B cell (primary cell): Measurements from ENCODE around the gene DDX25. TPM values are rescaled to one million over a fixed set of nuclear protein-coding genes. Genes with fewer than 3 reads are reported as not detected.

Experiments
- ATAC-seq: fragments of 200-7000 bp; cut with Tn5 transposase; one replicate; pipeline ENCODE4 v1.10.0; 2021; ENCODE audit warnings: low read depth, mild to moderate bottlenecking, moderate number of reproducible peaks, moderate library complexity
- CTCF ChIA-PET: fragments of 350-600 bp; sonication (Branson Sonifier 250); formaldehyde crosslinking; loops from one replicate; lab custom pipeline; 2021; ENCODE audit warnings: antibody characterized with exemption, inconsistent platforms; lab: Charles Lee
- POLR2A ChIA-PET: fragments of 350-600 bp; sonication (Branson Sonifier 250); formaldehyde crosslinking; loops from one replicate; lab custom pipeline; 2021; ENCODE audit warnings: antibody characterized with exemption; lab: Charles Lee
- DNase-seq: peaks from one replicate; pipeline ENCODE4 v3.0.0; 2013
- H2AFZ ChIP-seq: 2 replicates; pipeline ENCODE4 v1.6.1; 2012; ENCODE audit warnings: mild to moderate bottlenecking, low read depth, low read length; ENCODE audit not compliant: insufficient read depth, poor library complexity, severe bottlenecking
- H3K27ac ChIP-seq, 2 donors: 1 replicate in 1 of 2; 2 replicates in 1 of 2; pipeline ENCODE4 v1.5.1; 2012 to 2013; ENCODE audit warnings: low read length in 2 of 2, mild to moderate bottlenecking in 2 of 2, moderate library complexity in 1 of 2
- H3K27me3 ChIP-seq, 4 experiments: fragments of 200-600 bp in 1 of 4; sonication (generic) in 1 of 4; replicated peaks in 1 of 4; 1 replicate in 2 of 4; 2 replicates in 2 of 4; pipeline versions ENCODE4 v1.6.1 to v1.7.0; 2013 to 2016; ENCODE audit warnings: low read length in 3 of 4, mild to moderate bottlenecking in 2 of 4, mixed read lengths in 1 of 4, moderate library complexity in 1 of 4; ENCODE audit not compliant: insufficient read depth in 4 of 4, control insufficient read depth in 3 of 4; ENCODE audit errors: control extremely low read depth in 1 of 4
- H3K36me3 ChIP-seq, 2 experiments: replicated peaks in 1 of 2; 1 replicate in 1 of 2; 2 replicates in 1 of 2; pipeline versions ENCODE4 v1.6.1 to v1.7.1; 2013; ENCODE audit warnings: low read length in 1 of 2; ENCODE audit not compliant: insufficient read depth in 2 of 2, control insufficient read depth in 1 of 2; ENCODE audit errors: control extremely low read depth in 1 of 2, extremely low read depth in 1 of 2
- H3K4me1 ChIP-seq, 2 donors: fragments of 200-600 bp in 1 of 2; sonication (generic) in 1 of 2; 1 replicate in 1 of 2; 2 replicates in 1 of 2; pipeline versions ENCODE4 v1.5.1 to v1.6.1; 2013 to 2017; ENCODE audit warnings: low read length in 2 of 2; ENCODE audit not compliant: control insufficient read depth in 2 of 2, insufficient read depth in 2 of 2
- H3K4me2 ChIP-seq: replicated peaks from 2 replicates; pipeline ENCODE3; 2012; ENCODE audit warnings: mild to moderate bottlenecking, low read depth, low read length; ENCODE audit not compliant: poor library complexity, severe bottlenecking
- H3K4me3 ChIP-seq, 5 experiments: fragments of 200-600 bp in 1 of 5; sonication (generic) in 1 of 5; 1 replicate in 3 of 5; 2 replicates in 2 of 5; pipeline versions ENCODE4 v1.5.1 to v1.7.0; 2011 to 2016; ENCODE audit warnings: low read length in 4 of 5, mild to moderate bottlenecking in 4 of 5, low read depth in 2 of 5, control low read depth in 1 of 5, moderate library complexity in 1 of 5; ENCODE audit not compliant: insufficient read depth in 1 of 5; ENCODE audit errors: control extremely low read depth in 1 of 5, extremely low read depth in 1 of 5
- H3K79me2 ChIP-seq: fragments of 200-600 bp; sonication (generic); one replicate; pipeline ENCODE4 v1.6.0; 2016; ENCODE audit warnings: low read length; ENCODE audit not compliant: control insufficient read depth, insufficient read depth
- H3K9ac ChIP-seq: fragments of 200-600 bp; sonication (generic); 2 replicates; pipeline ENCODE4 v1.6.1; 2017; ENCODE audit warnings: mild to moderate bottlenecking, low read length, moderate library complexity
- H3K9me3 ChIP-seq, 3 donors: one replicate each; pipeline versions ENCODE4 v1.6.1 to v1.7.1; 2013; ENCODE audit warnings: low read length in 2 of 3; ENCODE audit not compliant: control insufficient read depth in 2 of 3, insufficient read depth in 1 of 3; ENCODE audit errors: control extremely low read depth in 1 of 3
- H4K20me1 ChIP-seq: 2 replicates; pipeline ENCODE4 v1.6.0; 2012; ENCODE audit warnings: mild to moderate bottlenecking, low read length; ENCODE audit not compliant: insufficient read depth, control insufficient read depth, poor library complexity, severe bottlenecking
- H3K27ac Mint-ChIP-seq: one replicate; pipeline ENCODE4 v1.8.0; 2021; ENCODE audit warnings: mixed read lengths
- H3K27me3 Mint-ChIP-seq: one replicate; pipeline ENCODE4 v1.8.0; 2021; ENCODE audit warnings: mixed read lengths
- H3K4me1 Mint-ChIP-seq: one replicate; pipeline ENCODE4 v1.8.0; 2021; ENCODE audit warnings: mixed read lengths
- H3K4me3 Mint-ChIP-seq: one replicate; pipeline ENCODE4 v1.8.0; 2021; ENCODE audit warnings: mixed read lengths
- H3K9me3 Mint-ChIP-seq: one replicate; pipeline ENCODE4 v1.8.0; 2022; ENCODE audit warnings: mixed read lengths; ENCODE audit not compliant: insufficient read depth
- EZH2 ChIP-seq: IDR thresholded peaks from 2 replicates; pipeline ENCODE4 v1.6.1; 2012; ENCODE audit warnings: borderline replicate concordance, low read depth, mild to moderate bottlenecking, moderate library complexity, low read length; ENCODE audit not compliant: insufficient read depth, poor library complexity, severe bottlenecking
- WGBS: methylation state at CpG from one replicate; pipeline ENCODE4 v1.1.5; 2013; ENCODE audit warnings: missing lambda C conversion rate; ENCODE audit not compliant: insufficient coverage; 5-methylcytosine and 5-hydroxymethylcytosine counted together
- intact Hi-C: fragments of 100-400 bp; cut with micrococcal nuclease; formaldehyde crosslinking; loops from one replicate; pipeline ENCODE4 v1.10.0; 2022
- polyA plus RNA-seq: library from polyadenylated mRNA; depleted of rRNA; stranded (reverse); fragments of >200 nt; gene quantifications from 2 replicates; pipeline ENCODE4 v1.2.3, GENCODE V29; 2012
- total RNA-seq, 2 donors: library from RNA; stranded (reverse); fragments of 120-200 nt in 1 of 2; gene quantifications; 1 replicate in 1 of 2; 2 replicates in 1 of 2; pipeline versions ENCODE4 v1.2.3 to v1.2.4, GENCODE V29; 2013 to 2022
- TF ChIP-seq, protein P1 (sequence below): fragments of 200-600 bp; IDR thresholded peaks from one replicate; pipeline ENCODE4 v1.8.0; 2022; ENCODE audit warnings: antibody characterized with exemption, mild to moderate bottlenecking

The DDX25 gene
- total and polyA plus RNA-seq, 2 donors (not counting 1 experiment from before 2014, with no cell fraction given): not detected

DNA sequence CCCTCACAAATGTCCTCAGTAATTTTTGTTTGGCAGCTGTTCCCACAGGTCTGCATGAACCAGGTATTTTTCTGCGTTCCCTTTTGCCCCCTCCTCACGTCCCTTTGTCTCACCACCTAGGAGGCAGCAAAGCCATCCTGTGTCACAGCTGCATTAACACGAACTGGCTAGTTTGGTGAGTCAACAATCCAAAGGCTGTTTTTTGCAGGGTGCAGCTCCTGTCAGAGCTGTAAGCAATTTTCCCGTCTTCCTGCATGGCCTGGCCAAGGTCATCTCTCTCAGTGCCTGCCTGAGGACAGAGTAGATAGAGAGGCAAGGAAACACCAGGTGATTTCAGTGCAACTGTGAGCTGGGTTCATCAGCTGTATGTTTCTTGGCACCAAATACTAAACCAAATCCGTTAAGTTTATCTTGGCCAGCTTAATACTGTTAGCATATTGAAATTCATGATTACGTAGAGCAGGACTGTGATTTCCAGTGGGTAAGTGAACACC lies 21.0 kb downstream of the DDX25 start:
- intact Hi-C loops: no loop called here

DNA sequence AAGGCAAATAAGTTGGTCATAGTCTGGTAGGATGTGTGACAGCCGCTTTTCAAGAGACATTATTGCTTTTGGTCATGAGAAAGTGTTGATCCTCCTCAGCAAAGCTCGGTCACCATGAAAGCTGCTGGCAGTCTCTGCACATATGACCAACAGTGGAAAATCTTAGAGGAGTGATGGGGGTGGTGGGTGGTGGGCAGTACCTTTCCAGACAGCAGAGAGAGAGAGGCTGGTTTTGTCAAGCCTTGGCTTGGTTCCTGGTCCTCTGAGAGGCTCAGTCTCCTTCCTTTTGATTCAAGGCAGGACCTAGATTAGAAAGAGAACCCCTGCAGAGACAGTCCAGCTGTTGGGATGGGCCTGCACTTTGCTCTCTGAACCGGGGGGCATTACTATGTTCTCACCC lies 21.5 kb downstream of the DDX25 start:
- POLR2A ChIA-PET: no interaction called here
- intact Hi-C loops: no loop called here
- H3K4me1 ChIP-seq: no peaks in the 10 kb centered on the region
- no peaks in the 10 kb centered on the region for H3K79me2 ChIP-seq
- no peak overlapping the region for H3K27ac Mint-ChIP-seq
- no peak overlapping the region for H3K4me3 Mint-ChIP-seq
- H3K27me3 ChIP-seq: peaks cover 0 to 13% (median 0%) of the 10 kb centered on the region in 4 experiments
- H2AFZ ChIP-seq: no peak overlapping the region
- WGBS: 85% methylated on average over 3 of the region's 3 CpGs
- H3K9ac ChIP-seq: no peak overlapping the region
- ATAC-seq (no peak), DNase-seq (no peak)
- H3K4me3 ChIP-seq: no peak overlapping the region
- no peaks in the 10 kb centered on the region for H4K20me1 ChIP-seq
- H3K9me3 Mint-ChIP-seq: no peaks in the 10 kb centered on the region
- no peak overlapping the region for H3K27ac ChIP-seq
- TF ChIP-seq, protein P1, sequence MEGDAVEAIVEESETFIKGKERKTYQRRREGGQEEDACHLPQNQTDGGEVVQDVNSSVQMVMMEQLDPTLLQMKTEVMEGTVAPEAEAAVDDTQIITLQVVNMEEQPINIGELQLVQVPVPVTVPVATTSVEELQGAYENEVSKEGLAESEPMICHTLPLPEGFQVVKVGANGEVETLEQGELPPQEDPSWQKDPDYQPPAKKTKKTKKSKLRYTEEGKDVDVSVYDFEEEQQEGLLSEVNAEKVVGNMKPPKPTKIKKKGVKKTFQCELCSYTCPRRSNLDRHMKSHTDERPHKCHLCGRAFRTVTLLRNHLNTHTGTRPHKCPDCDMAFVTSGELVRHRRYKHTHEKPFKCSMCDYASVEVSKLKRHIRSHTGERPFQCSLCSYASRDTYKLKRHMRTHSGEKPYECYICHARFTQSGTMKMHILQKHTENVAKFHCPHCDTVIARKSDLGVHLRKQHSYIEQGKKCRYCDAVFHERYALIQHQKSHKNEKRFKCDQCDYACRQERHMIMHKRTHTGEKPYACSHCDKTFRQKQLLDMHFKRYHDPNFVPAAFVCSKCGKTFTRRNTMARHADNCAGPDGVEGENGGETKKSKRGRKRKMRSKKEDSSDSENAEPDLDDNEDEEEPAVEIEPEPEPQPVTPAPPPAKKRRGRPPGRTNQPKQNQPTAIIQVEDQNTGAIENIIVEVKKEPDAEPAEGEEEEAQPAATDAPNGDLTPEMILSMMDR: no peak
- no peak for TF ChIP-seq EZH2
- CTCF ChIA-PET: interaction anchor here (0.8 to 3.4 kb wide), 3 partner anchors 9 to 555 kb away, joined by 3 to 29 read pairs (median 4); no protein-coding TSS in a partner anchor
- peaks cover 2% of the 10 kb centered on the region for H3K4me1 Mint-ChIP-seq
- H3K9me3 ChIP-seq: no peaks in the 10 kb centered on the region
- no peaks in the 10 kb centered on the region for H3K36me3 ChIP-seq
- no peak overlapping the region for H3K4me2 ChIP-seq
- H3K27me3 Mint-ChIP-seq: peaks cover 45% of the 10 kb centered on the region

More for the DNA sequence above, 21.0 kb downstream of the DDX25 start:
- Mint-ChIP-seq H3K4me1 (peaks cover 2% of the 10 kb centered on the region), H3K9me3 (no peaks in the 10 kb centered on the region), H3K4me3 (no peak overlapping the region), H3K27me3 (peaks cover 45% of the 10 kb centered on the region), H3K27ac (no peak overlapping the region)
- CTCF ChIA-PET: interaction anchor here (0.8 to 3.4 kb wide), 3 partner anchors 8 to 556 kb away, joined by 3 to 29 read pairs (median 4); no protein-coding TSS in a partner anchor
- WGBS: 71% methylated on average over 4 of the region's 6 CpGs
- no peaks in the 10 kb centered on the region for H4K20me1 ChIP-seq
- H3K4me1 ChIP-seq: no peaks in the 10 kb centered on the region
- H2AFZ ChIP-seq: no peak overlapping the region
- H3K9me3 ChIP-seq: no peaks in the 10 kb centered on the region
- H3K79me2 ChIP-seq: no peaks in the 10 kb centered on the region
- ATAC-seq (no peak), DNase-seq (no peak)
- H3K4me3 ChIP-seq: no peak overlapping the region
- H3K4me2 ChIP-seq: no peak overlapping the region
- peaks cover 0 to 13% (median 0%) of the 10 kb centered on the region in 4 experiments for H3K27me3 ChIP-seq
- POLR2A ChIA-PET: no interaction called here
- H3K9ac ChIP-seq: no peak overlapping the region
- TF ChIP-seq, protein P1: no peak
- TF ChIP-seq EZH2: no peak
- H3K27ac ChIP-seq: no peak overlapping the region
- H3K36me3 ChIP-seq: no peaks in the 10 kb centered on the region
